ENCODE data around the gene SREK1. TPM values are rescaled to one million over a fixed set of nuclear protein-coding genes. Genes with fewer than 3 reads are reported as not detected.

SREK1 gene
- polyA plus RNA-seq, 1 donor (not counting 4 experiments of a cell fraction or from before 2014, with no cell fraction given) = 47.5 TPM

- Histone ChIP-seq H3K9me3 (ENCODE audit: control insufficient read depth, low read depth, low read length) (no peaks in the 10 kb centered on the region), H3K36me3 (ENCODE audit: control insufficient read depth in 2 of 2, extremely low read depth in 1 of 2, insufficient read depth in 2 of 2, low read length in 2 of 2) (no peaks in the 10 kb centered on the region), H3K27ac (ENCODE audit: control insufficient read depth, insufficient read depth, low read length) (no peak overlapping the region), H3K4me1 (ENCODE audit: control insufficient read depth, extremely low read depth, insufficient read depth, low read length) (no peaks in the 10 kb centered on the region), H4K20me1 (ENCODE audit: control insufficient read depth, extremely low read depth, insufficient read depth, low read length) (no peaks in the 10 kb centered on the region), H3K9me1 (ENCODE audit: control insufficient read depth, extremely low read depth, insufficient read depth, low read length) (no peaks in the 10 kb centered on the region), H3K79me2 (ENCODE audit: control insufficient read depth, insufficient read depth, low read length) (no peaks in the 10 kb centered on the region), H3K27me3 (ENCODE audit: control insufficient read depth, extremely low read depth, insufficient read depth, low read length) (no peaks in the 10 kb centered on the region), H3K9ac (ENCODE audit: control insufficient read depth, extremely low read depth, insufficient read depth, low read length) (no peak overlapping the region), H2AFZ (ENCODE audit: control insufficient read depth, low read length) (no peak overlapping the region), H3K4me2 (ENCODE audit: control insufficient read depth, extremely low read depth, insufficient read depth, low read depth, low read length) (no peak overlapping the region), H3K4me3 (ENCODE audit: control insufficient read depth in 2 of 3, extremely low read depth in 1 of 3, insufficient read depth in 2 of 3, low read depth in 1 of 3, low read length in 3 of 3) (no peak overlapping the region)
- FAIRE-seq = no peak
- TF ChIP-seq EZH2 (IDR thresholded peaks at IDR 0.05; ENCODE audit: low read length) (no peak), CTCF (optimal IDR thresholded peaks at IDR 0.05 in 1 of 3, IDR thresholded peaks at IDR 0.05 in 1 of 3, conservative IDR thresholded peaks at IDR 0.05 in 1 of 3; ENCODE audit: extremely low read depth in 1 of 3, insufficient read depth in 2 of 3, low read length in 3 of 3) (peak in 2 of 3 experiments; percentile 14 to 17)
- no peak for DNase-seq (ENCODE audit: low read depth, low spot score)
- dilution Hi-C loops (cut with MboI; ENCODE audit: extremely low pct_ligation_motif_present, low sequenced_read_pairs) = no loop called here
Observed at GRCh38 chr5:66224773-66225553, 80.9 kb downstream of the SREK1 start.

GRCh38 chr5:66230551-66230950 is 86.5 kb downstream of the SREK1 start:
- Histone ChIP-seq H3K9me1 (ENCODE audit: control insufficient read depth, extremely low read depth, insufficient read depth, low read length) (no peaks in the 10 kb centered on the region), H3K4me1 (ENCODE audit: control insufficient read depth, extremely low read depth, insufficient read depth, low read length) (no peaks in the 10 kb centered on the region), H3K36me3 (ENCODE audit: control insufficient read depth in 2 of 2, extremely low read depth in 1 of 2, insufficient read depth in 2 of 2, low read length in 2 of 2) (no peaks in the 10 kb centered on the region), H4K20me1 (ENCODE audit: control insufficient read depth, extremely low read depth, insufficient read depth, low read length) (no peaks in the 10 kb centered on the region), H3K27me3 (ENCODE audit: control insufficient read depth, extremely low read depth, insufficient read depth, low read length) (no peaks in the 10 kb centered on the region), H3K27ac (ENCODE audit: control insufficient read depth, insufficient read depth, low read length) (no peak overlapping the region), H2AFZ (ENCODE audit: control insufficient read depth, low read length) (no peak overlapping the region), H3K9ac (ENCODE audit: control insufficient read depth, extremely low read depth, insufficient read depth, low read length) (no peak overlapping the region), H3K4me3 (ENCODE audit: control insufficient read depth in 2 of 3, extremely low read depth in 1 of 3, insufficient read depth in 2 of 3, low read depth in 1 of 3, low read length in 3 of 3) (no peak overlapping the region), H3K9me3 (ENCODE audit: control insufficient read depth, low read depth, low read length) (no peaks in the 10 kb centered on the region), H3K79me2 (ENCODE audit: control insufficient read depth, insufficient read depth, low read length) (no peaks in the 10 kb centered on the region), H3K4me2 (ENCODE audit: control insufficient read depth, extremely low read depth, insufficient read depth, low read depth, low read length) (no peak overlapping the region)
- no peak for FAIRE-seq
- dilution Hi-C loops (cut with MboI; ENCODE audit: extremely low pct_ligation_motif_present, low sequenced_read_pairs) = no loop called here
- no peak for TF ChIP-seq CTCF (optimal IDR thresholded peaks at IDR 0.05 in 1 of 3, IDR thresholded peaks at IDR 0.05 in 1 of 3, conservative IDR thresholded peaks at IDR 0.05 in 1 of 3; ENCODE audit: extremely low read depth in 1 of 3, insufficient read depth in 2 of 3, low read length in 3 of 3)
- no peak for DNase-seq (ENCODE audit: low read depth, low spot score)

Measured in keratinocyte (primary cell).